ENCODE measurements around the gene DISC1. TPM values are rescaled to one million over a fixed set of nuclear protein-coding genes. Genes with fewer than 3 reads are reported as not detected.

DISC1 gene
- total RNA-seq, 1 experiment from 2014 or later, result 1.8 TPM

DNA sequence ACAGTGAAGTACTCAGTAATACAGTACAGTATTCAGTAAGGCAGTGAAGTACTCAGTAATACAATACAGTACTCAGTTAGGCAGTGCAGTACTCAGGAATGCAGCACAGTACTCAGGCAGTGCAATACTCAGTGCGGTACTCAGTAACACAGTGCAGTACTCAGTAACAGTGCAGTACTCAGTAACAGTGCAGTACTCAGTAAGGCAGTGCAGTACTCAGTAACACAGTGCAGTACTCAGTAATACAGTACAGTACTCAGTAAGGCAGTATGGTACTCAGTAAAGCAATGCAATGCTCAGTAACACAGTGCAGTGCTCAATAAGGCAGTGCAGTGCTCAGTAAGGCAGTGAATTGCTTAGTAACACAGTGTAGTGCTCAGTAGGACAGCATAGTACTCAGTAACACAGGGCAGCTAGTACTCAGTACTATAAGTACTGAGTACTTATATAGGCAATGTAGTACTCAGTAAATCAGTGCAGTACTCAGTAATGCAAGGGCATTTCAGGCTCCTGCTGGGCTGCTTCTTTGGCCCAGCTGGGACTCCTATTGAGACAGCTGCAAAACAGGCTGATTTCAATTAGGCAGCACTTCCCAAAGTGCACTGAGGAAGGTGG, 411.3 kb downstream of the DISC1 start:
- peaks cover 7% of the 10 kb centered on the region for H3K4me1 ChIP-seq (ENCODE audit: insufficient read depth, low read length, poor library complexity, severe bottlenecking)
- TF ChIP-seq EZH2 (IDR thresholded peaks at IDR 0.05; ENCODE audit: borderline replicate concordance, low read depth, low read length, poor library complexity, severe bottlenecking), result no peak
- H3K27ac ChIP-seq (ENCODE audit: low read depth, low read length, poor library complexity, severe bottlenecking), result no peak overlapping the region
- DNase-seq (ENCODE audit: low spot score), result peak; percentile 31
- BruUV-seq (replicated peaks), result no TSS peak
- ChIA-PET CTCF (no interaction called here), POLR2A (ENCODE audit: low non-redundant PET) (no interaction called here)
- no peaks in the 10 kb centered on the region for H3K9me3 ChIP-seq (ENCODE audit: low read depth, low read length, poor library complexity, severe bottlenecking)
- intact Hi-C loops (cut with micrococcal nuclease; ENCODE audit: unreplicated experiment), result no loop called here
- no peaks in the 10 kb centered on the region for H3K36me3 ChIP-seq (ENCODE audit: insufficient read depth, low read length, poor library complexity, severe bottlenecking)
- H3K27me3 ChIP-seq (replicated peaks; ENCODE audit: insufficient read depth, low read depth, low read length, poor library complexity), result no peaks in the 10 kb centered on the region
- H3K4me3 ChIP-seq (ENCODE audit: low read depth, low read length, poor library complexity, severe bottlenecking), result no peak overlapping the region

DNA sequence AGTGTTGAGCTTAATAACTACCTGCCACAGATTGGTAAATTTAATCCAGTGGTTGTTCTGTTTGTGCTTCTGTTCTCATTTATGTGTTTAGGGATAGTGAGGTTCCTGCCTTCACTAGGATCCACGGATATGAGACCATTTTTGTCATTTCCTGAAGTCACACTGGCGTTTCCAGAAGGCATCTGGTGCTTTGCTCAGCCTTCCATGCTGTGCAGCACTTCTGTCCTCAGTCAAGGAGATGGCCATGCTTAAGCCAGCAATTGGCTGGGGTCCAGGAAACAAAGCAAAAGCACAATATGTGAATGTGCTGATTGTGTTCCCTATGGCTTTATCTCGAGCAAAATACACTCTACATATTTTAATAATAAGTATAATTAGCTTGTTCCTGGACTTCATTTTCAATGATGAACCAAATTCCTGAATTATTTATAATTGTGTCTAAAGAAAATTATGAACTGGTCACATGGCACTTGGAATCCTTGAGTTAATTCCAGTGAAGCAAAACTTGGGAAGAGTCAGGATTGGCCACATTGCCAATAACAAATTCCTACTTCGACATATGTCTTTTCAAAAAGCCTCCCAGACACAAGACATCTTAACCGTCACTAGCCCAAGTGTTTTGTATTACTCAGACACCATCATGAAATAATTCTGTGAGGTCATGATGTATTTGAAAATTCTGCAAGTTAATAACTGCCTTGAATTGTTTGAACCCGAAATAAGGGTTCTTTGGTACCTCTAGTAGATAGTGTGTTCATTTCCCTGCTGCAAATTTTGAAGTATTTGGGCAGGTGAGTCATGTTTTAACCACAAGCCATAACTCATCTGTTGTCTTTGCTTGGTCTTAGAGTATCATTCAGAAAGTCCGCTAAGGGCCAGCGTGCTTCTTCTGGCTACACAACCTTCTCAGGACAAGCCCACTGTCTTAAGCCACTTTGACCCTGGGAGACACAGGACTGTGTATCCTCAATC, 412.4 kb downstream of the DISC1 start:
- CTCF ChIA-PET, result no interaction called here
- peak; percentile 58 for DNase-seq (ENCODE audit: low spot score)

DNA sequence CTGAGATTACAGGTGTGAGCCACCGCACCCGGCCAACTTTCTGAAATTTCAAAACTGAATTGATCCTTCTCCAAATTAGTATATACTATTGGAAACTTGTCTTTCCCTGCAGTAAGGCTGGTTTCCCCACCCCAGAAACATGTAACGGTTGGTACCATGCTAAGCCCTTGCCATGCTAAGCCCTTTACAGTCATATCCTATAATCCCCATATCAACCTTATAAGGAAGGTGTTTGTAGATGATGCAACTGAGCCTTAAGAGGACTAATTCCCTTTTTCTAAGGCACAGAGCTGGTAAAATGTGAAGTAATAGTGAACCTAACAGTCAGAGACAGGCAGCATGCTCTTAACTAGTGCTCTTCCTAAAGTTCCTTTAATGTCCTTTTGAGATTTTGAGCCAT, 413.7 kb downstream of the DISC1 start:
- H3K27me3 ChIP-seq (replicated peaks; ENCODE audit: insufficient read depth, low read depth, low read length, poor library complexity), result no peaks in the 10 kb centered on the region
- no peak overlapping the region for H3K4me3 ChIP-seq (ENCODE audit: low read depth, low read length, poor library complexity, severe bottlenecking)
- no peak for TF ChIP-seq EZH2 (IDR thresholded peaks at IDR 0.05; ENCODE audit: borderline replicate concordance, low read depth, low read length, poor library complexity, severe bottlenecking)
- TF ChIP-seq, protein P1, sequence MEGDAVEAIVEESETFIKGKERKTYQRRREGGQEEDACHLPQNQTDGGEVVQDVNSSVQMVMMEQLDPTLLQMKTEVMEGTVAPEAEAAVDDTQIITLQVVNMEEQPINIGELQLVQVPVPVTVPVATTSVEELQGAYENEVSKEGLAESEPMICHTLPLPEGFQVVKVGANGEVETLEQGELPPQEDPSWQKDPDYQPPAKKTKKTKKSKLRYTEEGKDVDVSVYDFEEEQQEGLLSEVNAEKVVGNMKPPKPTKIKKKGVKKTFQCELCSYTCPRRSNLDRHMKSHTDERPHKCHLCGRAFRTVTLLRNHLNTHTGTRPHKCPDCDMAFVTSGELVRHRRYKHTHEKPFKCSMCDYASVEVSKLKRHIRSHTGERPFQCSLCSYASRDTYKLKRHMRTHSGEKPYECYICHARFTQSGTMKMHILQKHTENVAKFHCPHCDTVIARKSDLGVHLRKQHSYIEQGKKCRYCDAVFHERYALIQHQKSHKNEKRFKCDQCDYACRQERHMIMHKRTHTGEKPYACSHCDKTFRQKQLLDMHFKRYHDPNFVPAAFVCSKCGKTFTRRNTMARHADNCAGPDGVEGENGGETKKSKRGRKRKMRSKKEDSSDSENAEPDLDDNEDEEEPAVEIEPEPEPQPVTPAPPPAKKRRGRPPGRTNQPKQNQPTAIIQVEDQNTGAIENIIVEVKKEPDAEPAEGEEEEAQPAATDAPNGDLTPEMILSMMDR (conservative IDR thresholded peaks at IDR 0.05; ENCODE audit: low read depth, low read length), result no peak
- POLR2A ChIA-PET (ENCODE audit: low non-redundant PET), result no interaction called here
- intact Hi-C loops (cut with micrococcal nuclease; ENCODE audit: unreplicated experiment), result no loop called here
- no peak overlapping the region for H3K27ac ChIP-seq (ENCODE audit: low read depth, low read length, poor library complexity, severe bottlenecking)
- CTCF ChIA-PET, result no interaction called here
- no peaks in the 10 kb centered on the region for H3K9me3 ChIP-seq (ENCODE audit: low read depth, low read length, poor library complexity, severe bottlenecking)
- H3K36me3 ChIP-seq (ENCODE audit: insufficient read depth, low read length, poor library complexity, severe bottlenecking), result no peaks in the 10 kb centered on the region
- no peak for DNase-seq (ENCODE audit: low spot score)
- no TSS peak for BruUV-seq (replicated peaks)
- peaks cover 7% of the 10 kb centered on the region for H3K4me1 ChIP-seq (ENCODE audit: insufficient read depth, low read length, poor library complexity, severe bottlenecking)

More for the DNA sequence above, 412.4 kb downstream of the DISC1 start:
- no peaks in the 10 kb centered on the region for H3K36me3 ChIP-seq (ENCODE audit: insufficient read depth, low read length, poor library complexity, severe bottlenecking)
- no peaks in the 10 kb centered on the region for H3K27me3 ChIP-seq (replicated peaks; ENCODE audit: insufficient read depth, low read depth, low read length, poor library complexity)
- BruUV-seq (replicated peaks), result no TSS peak
- peaks cover 7% of the 10 kb centered on the region for H3K4me1 ChIP-seq (ENCODE audit: insufficient read depth, low read length, poor library complexity, severe bottlenecking)
- TF ChIP-seq, protein P1 (conservative IDR thresholded peaks at IDR 0.05; ENCODE audit: low read depth, low read length), result no peak
- no peak for TF ChIP-seq EZH2 (IDR thresholded peaks at IDR 0.05; ENCODE audit: borderline replicate concordance, low read depth, low read length, poor library complexity, severe bottlenecking)
- H3K27ac ChIP-seq (ENCODE audit: low read depth, low read length, poor library complexity, severe bottlenecking), result no peak overlapping the region
- intact Hi-C loops (cut with micrococcal nuclease; ENCODE audit: unreplicated experiment), result no loop called here
- POLR2A ChIA-PET (ENCODE audit: low non-redundant PET), result no interaction called here
- no peak overlapping the region for H3K4me3 ChIP-seq (ENCODE audit: low read depth, low read length, poor library complexity, severe bottlenecking)
- no peaks in the 10 kb centered on the region for H3K9me3 ChIP-seq (ENCODE audit: low read depth, low read length, poor library complexity, severe bottlenecking)
